NCI-H1048 (cell line): ENCODE data around the gene RANBP3.

ENCODE experiments used
- DNase-seq: peaks from one replicate; lab custom pipeline; 2025; lab: John Stamatoyannopoulos, UW

The RANBP3 gene

DNA sequence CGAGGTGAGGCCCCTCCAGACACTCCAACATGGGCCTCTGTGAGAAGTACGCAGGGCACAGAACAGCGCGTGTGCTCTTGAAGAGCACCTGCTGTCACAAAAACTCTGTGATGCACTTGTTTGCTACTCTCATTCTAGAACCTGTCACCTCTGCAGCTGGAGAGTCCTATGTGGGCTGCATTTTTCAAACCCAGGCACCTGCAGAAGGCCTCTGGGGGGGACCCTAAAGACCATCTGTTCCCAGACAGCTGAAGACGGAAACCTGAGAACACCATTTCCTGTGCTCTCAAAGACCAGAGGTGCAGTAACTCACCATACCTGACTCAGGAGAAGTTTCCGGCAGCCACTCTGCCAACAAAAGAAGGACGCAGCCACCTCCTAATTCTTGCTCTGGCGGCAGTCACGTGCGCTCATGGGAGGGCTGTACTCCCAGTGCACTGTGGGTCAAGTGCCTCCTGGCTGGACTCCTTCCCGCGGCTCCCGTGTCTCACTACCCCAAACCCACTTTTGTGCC is 28.1 kb downstream of the RANBP3 start:
- no peak for DNase-seq

DNA sequence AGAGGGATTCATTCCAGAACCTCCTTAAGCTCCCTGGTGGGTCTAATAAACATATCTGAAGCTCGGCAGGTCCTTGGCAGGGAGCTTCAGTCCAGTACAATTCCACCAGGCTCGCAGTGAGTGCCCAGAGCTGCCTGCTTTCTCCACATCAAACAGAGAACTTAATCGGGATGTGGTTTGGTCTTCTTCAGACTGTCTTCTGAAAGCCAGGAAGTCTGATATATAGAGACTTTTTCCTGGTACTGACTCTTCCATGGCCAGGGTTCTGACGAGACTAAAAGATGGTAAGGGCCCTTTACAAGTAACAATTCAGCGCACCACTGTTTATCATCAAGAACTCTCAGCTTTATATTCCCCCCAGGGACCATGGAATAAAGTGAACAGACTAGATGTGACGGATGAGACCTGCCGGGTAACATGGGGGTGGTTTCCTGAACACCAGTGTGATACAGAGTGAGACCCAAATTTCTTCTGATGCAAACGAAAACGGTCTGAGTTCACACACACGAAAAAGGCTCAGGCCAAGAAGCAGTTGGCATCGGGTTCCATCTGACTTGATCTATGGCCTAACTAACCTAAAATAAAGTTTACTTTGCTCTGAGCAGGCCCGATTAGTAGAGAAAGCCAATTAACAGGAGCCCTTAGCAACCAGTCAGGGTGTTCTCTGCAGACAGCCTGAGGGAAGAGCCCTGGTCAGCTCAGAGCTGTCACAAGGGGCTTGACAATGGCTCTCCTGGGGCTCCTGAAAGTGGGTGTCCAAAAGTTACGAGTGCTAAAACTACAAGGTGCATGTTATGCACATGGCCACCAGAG is 29.0 kb downstream of the RANBP3 start:
- no peak for DNase-seq

- no peak for DNase-seq
These were observed 30.5 kb downstream of the RANBP3 start for GRCh38 chr19:5947435-5947834.

- no peak for DNase-seq
These were observed 34.3 kb downstream of the RANBP3 start for GRCh38 chr19:5943623-5944022.

GRCh38 chr19:5943045-5943444 is 34.9 kb downstream of the RANBP3 start:
- no peak for DNase-seq

GRCh38 chr19:5941673-5942072 is 36.3 kb downstream of the RANBP3 start:
- DNase-seq: no peak

- no peak for DNase-seq
These were observed 37.4 kb downstream of the RANBP3 start for GRCh38 chr19:5940260-5941208.

GRCh38 chr19:5937550-5937949 is 40.4 kb downstream of the RANBP3 start:
- no peak for DNase-seq

GRCh38 chr19:5936292-5936592 is 41.7 kb downstream of the RANBP3 start:
- DNase-seq: no peak

GRCh38 chr19:5935473-5936291 is 42.3 kb downstream of the RANBP3 start:
- no peak for DNase-seq

GRCh38 chr19:5934774-5935472 is 43.0 kb downstream of the RANBP3 start:
- no peak for DNase-seq

DNA sequence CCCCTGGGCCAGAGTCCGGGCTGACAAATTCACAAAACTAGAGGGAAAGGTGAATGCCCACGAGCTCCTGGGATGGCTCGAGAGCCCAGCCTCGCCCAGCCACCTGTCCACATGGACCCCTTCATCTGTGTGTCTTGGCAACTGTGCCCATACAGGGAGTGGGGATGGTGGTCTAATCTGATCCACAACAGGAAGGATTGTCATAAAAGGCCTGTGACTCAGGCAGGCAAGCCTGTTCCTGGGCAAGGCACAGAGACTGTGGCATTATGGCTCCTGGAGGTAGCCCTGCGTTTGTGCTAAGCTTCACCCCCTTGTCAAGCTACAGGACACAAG is 43.9 kb downstream of the RANBP3 start:
- no peak for DNase-seq

DNA sequence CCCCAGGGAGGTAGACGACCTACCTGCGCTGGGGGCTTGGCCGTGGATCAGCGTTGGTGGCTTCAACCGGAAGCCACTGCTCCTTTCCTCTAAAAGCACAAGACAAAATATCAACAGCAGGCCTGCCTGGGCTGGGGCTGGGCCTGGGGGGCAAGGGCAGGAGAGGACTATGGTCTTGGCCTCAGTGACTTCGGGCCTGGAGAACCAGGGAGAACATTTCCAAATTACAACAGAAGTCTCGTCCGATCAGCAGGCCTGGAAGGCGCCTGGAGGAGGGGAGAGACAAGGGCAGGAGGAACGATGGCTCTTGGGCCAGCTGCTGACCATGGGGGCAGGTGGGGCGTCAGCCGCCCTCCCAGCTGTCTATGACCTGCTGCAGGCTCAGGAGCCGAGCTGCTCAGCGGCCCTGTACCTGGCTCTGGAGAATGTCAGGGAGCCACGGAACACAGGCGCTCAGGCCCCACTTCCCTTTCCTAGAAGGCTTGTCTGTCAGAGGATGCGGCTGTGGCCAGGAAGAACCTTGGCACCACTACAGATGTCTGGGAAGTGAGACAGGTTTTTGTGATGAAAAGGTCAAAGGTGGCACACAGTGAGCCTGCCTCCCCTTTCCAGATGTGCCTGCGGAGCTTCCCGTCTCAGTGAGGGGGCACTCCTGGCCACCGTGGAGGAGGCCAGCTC is 44.4 kb downstream of the RANBP3 start:
- DNase-seq: no peak

GRCh38 chr19:5932609-5933262 is 45.2 kb downstream of the RANBP3 start:
- no peak for DNase-seq

DNA sequence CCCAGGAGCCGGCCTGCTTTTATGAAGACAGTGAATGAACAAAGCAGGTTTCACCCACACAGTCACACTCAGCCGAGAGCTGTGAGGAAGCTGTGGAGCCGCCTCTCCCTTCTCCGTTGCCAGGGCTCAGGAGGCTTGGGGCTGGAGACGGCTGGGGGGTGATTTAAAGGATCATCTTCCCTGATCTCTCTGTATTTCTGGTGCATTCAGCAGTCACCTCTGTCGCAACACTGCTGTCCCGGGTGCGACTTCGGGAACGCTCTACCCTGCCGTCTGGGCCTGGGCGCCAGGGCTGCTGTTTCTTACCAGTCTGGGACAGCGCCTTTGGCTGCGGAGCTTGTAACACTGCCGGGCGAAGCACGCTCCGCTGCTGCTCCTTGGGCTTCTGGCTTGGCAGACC is 45.8 kb downstream of the RANBP3 start:
- no peak for DNase-seq

DNA sequence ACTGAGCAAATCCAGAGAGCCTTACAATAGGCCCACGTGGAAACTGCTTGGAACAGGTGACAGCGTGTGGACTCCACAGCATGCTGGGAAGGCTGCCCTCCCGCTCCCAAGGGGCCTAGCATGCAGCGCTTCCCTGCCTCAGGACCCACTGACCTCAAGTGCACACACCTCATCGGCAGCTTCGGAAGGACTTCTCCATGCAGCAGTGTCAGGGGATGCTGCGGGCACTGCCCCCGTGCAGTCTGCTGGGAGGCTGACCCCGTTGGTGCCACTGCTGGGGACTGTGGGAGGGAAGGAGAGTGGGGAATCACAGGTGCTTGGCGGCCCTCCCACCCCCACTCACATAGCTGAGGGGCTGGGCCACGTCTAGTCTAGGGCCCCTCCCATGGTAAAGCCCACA is 46.7 kb downstream of the RANBP3 start:
- no peak for DNase-seq

- no peak for DNase-seq
These were observed 48.3 kb downstream of the RANBP3 start for GRCh38 chr19:5929625-5930024.

GRCh38 chr19:5929179-5929578 is 48.8 kb downstream of the RANBP3 start:
- no peak for DNase-seq

DNA sequence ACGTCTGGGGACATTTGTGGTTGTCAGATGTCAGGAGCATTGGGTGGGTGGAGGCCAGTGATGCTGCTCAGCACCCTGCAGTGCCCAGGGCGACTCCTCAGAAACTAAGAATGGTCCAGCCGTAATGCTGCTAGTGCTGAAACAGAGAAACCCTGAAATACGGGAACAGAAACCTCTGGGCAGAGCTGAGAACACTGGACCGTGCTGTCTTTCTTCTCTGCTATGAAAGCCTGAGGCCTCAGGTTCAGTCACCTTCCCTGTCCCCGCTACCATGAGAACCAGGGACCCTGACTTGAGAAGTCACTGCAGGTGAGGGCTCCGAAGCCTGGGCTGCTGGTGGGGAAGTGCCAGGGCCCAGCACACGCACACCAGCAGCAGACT is 50.5 kb downstream of the RANBP3 start:
- no peak for DNase-seq

GRCh38 chr19:5926641-5927440 is 51.1 kb downstream of the RANBP3 start:
- DNase-seq: no peak
